ENCODE data around the gene IL1RAPL1.

DNA sequence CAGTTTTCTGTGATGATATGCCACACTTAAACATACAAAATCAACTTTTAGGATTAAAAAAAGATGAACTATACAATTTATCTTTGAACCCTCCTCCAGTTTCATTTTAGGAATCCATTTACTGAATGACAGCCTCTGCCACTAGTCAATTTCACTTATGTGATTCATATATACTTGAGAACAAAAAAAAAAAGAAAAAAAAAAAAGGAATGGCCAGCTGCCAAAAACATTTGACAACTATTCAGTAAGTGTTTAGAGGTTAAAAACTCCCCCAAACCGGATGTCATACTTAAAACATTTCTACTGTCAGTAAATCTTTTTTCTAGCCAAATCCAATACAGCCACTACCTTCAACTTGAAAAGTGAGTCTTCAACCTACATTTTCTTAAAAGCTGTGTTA lies 1361.4 kb downstream of the IL1RAPL1 start:
- TF ChIP-seq, protein P1, sequence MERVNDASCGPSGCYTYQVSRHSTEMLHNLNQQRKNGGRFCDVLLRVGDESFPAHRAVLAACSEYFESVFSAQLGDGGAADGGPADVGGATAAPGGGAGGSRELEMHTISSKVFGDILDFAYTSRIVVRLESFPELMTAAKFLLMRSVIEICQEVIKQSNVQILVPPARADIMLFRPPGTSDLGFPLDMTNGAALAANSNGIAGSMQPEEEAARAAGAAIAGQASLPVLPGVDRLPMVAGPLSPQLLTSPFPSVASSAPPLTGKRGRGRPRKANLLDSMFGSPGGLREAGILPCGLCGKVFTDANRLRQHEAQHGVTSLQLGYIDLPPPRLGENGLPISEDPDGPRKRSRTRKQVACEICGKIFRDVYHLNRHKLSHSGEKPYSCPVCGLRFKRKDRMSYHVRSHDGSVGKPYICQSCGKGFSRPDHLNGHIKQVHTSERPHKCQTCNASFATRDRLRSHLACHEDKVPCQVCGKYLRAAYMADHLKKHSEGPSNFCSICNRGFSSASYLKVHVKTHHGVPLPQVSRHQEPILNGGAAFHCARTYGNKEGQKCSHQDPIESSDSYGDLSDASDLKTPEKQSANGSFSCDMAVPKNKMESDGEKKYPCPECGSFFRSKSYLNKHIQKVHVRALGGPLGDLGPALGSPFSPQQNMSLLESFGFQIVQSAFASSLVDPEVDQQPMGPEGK (CRISPR knock-in tag; IDR thresholded peaks at IDR 0.05; ENCODE audit: borderline replicate concordance): no peak
- TF ChIP-seq ZNF8 (CRISPR knock-in tag; IDR thresholded peaks at IDR 0.05) (no peak), ESRRG (CRISPR knock-in tag; IDR thresholded peaks at IDR 0.05) (no peak), ZNF70 (CRISPR knock-in tag; IDR thresholded peaks at IDR 0.05) (no peak), POU6F1 (CRISPR knock-in tag; IDR thresholded peaks at IDR 0.05; ENCODE audit: borderline replicate concordance, low read depth) (no peak), RARB (CRISPR knock-in tag; IDR thresholded peaks at IDR 0.05) (no peak), SNAI2 (CRISPR knock-in tag; IDR thresholded peaks at IDR 0.05) (no peak), ZNF565 (CRISPR knock-in tag; conservative IDR thresholded peaks at IDR 0.05; ENCODE audit: low read depth) (no peak), ARNTL (CRISPR knock-in tag; IDR thresholded peaks at IDR 0.05; ENCODE audit: borderline replicate concordance, low read depth) (no peak), ZFP30 (CRISPR knock-in tag; IDR thresholded peaks at IDR 0.05) (no peak), BACH2 (CRISPR knock-in tag; IDR thresholded peaks at IDR 0.05; ENCODE audit: borderline replicate concordance) (no peak), ZC3H10 (CRISPR knock-in tag; IDR thresholded peaks at IDR 0.05) (no peak)
- TF ChIP-seq, protein P2, sequence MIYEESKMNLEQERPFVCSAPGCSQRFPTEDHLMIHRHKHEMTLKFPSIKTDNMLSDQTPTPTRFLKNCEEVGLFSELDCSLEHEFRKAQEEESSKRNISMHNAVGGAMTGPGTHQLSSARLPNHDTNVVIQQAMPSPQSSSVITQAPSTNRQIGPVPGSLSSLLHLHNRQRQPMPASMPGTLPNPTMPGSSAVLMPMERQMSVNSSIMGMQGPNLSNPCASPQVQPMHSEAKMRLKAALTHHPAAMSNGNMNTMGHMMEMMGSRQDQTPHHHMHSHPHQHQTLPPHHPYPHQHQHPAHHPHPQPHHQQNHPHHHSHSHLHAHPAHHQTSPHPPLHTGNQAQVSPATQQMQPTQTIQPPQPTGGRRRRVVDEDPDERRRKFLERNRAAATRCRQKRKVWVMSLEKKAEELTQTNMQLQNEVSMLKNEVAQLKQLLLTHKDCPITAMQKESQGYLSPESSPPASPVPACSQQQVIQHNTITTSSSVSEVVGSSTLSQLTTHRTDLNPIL (CRISPR knock-in tag; IDR thresholded peaks at IDR 0.05; ENCODE audit: low read depth): no peak

Measured in SK-N-SH treated with all-trans-retinoic acid at 6 μM for 48 hours (cell line).